Body of pancreas (tissue), 4 donors: ENCODE results near the gene HAP1.
"Not testable (repeated sequence)": the region's sequence is repeated elsewhere in the genome, so short reads cannot be mapped to it uniquely, and the experiment has no call there.

ENCODE experiments used
- CTCF ChIP-seq, 7 experiments: fragments of 450-650 bp in 4 of 7; fragments of 200-600 bp in 3 of 7; sonication (generic) in 3 of 7; IDR thresholded peaks; one replicate each; pipeline ENCODE4 v1.5.1; 2016 to 2019; ENCODE audit warnings: antibody characterized with exemption in 7 of 7
- POLR2A ChIP-seq, 3 donors: fragments of 450-650 bp; IDR thresholded peaks; one replicate each; pipeline ENCODE4 v1.6.1; 2016; ENCODE audit warnings: antibody characterized with exemption in 3 of 3, mild to moderate bottlenecking in 2 of 3

GRCh38 chr17:41675157-41676057 lies 59.0 kb downstream of the HAP1 start:
- TF ChIP-seq CTCF (IDR thresholded peaks at IDR 0.05), result peak in 2 of 7 experiments; percentile 4 to 10
- TF ChIP-seq POLR2A (IDR thresholded peaks at IDR 0.05), result not testable (repeated sequence)
